ENCODE results near the gene CDC37. TPM values are rescaled to one million over a fixed set of nuclear protein-coding genes. Genes with fewer than 3 reads are reported as not detected.
"Not testable (repeated sequence)": the region's sequence is repeated elsewhere in the genome, so short reads cannot be mapped to it uniquely, and the experiment has no call there.

CDC37 gene
- total RNA-seq, 1 experiment from 2014 or later, result 268 TPM

DNA sequence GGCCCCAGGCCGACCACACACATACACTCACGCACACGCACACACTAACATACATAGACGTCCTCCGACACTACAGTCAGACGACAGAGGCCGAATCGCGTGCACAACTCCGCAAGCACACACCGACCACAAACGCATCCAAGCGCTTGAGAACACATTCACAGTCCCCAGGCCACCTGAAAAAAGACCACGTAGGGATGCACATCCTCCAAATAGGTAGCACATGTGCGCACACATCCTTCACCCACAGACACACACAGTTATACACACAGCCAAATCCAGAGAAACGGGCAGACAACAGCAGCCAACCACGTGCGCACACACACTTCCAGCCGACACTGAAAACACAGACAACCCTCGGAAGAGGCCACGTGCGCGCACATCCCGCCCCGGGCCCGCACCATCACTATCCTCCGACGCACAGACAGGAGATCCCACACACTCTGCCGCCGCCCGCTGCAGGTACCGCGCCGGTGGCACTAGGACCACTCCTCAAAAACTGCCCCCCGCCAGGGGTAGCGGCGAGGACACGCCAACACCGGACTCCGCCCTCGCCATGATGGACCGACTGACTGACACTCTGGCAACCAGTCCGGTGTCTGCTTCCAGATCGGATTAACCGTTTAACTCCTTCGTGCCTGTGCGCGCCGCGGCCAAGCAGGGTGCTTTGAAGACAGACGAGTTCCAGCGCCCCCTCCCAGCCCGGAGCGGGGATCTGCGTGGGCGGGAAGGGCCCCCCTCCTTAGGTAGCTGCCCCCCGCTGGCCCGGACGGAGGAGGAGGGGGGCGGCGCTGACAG lies 16.5 kb upstream of the CDC37 start:
- peak; percentile 62 for DNase-seq (ENCODE audit: low spot score)

GRCh38 chr19:10419200-10419645 lies 15.9 kb upstream of the CDC37 start:
- DNase-seq (ENCODE audit: low spot score), result no peak

DNA sequence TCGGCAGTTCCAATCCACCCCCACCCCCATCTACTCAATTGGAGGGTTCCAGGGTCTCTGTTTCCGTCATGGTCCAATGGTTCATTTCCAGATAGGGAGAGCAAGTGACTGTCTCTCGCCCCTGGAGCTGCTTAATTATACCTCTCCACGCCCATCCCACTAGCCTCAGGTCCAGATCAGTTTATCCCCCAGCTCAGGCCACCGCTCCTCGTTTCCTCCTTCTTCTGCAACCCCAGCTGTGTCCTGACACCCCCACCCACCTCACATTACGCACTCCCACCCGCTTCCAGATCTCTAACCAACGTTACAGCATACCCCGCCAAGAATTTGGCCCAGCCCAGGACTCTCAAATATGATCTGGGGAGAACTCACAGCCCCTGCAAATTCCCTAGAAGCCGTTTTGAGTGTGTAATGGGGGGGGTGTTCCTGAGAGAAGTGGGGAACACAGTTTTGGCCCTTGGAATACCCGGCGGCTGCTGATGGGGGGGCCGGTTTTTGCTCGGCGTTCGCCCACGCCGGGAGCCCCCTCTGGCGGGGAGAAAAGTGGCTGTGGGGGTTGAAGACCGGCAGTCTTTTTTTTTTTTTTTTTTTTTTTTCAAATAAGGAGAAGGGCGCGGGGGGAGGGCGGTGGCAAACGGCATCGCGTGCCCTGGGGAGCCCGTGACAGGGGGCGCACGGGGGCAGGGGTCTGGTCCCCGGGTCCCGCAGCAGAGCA lies 15.3 kb upstream of the CDC37 start:
- DNase-seq (ENCODE audit: low spot score), result no peak

- no peak for DNase-seq (ENCODE audit: low spot score)
Measured at GRCh38 chr19:10418235-10418484, 14.8 kb upstream of the CDC37 start.

DNA sequence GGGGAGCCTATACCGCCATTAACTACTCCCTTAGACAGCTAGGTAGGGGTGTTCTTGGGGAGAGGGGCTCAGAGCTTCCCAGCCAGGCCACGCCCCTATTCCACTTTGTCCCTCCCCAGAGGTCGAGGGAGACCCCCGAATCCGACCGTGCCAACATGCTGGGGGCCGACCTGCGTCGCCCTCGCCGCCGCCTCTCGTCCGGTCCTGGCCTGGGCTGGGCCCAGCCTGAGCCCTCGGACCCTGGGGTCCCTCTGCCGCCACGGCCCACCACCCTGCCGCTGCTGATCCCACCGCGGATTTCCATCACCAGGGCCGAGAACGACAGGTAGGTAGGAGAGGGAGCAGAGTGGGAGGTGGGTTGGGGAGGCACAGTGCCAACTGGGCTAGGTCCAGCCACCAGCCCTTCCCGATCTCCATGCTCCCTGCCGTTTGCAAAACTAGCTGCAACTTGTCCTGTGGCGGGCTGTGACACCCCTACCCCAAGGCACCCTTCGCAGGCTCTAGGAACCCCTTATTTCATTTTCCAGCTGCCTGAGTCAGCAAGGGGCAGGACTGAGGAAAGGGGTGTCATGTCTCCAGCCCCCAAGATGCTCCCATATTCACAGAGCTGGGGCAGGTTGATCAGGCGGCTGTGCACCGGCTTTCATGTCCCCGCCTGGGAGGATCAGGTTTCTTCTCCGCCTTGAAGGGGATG lies 14.3 kb upstream of the CDC37 start:
- DNase-seq (ENCODE audit: low spot score), result no peak

DNA sequence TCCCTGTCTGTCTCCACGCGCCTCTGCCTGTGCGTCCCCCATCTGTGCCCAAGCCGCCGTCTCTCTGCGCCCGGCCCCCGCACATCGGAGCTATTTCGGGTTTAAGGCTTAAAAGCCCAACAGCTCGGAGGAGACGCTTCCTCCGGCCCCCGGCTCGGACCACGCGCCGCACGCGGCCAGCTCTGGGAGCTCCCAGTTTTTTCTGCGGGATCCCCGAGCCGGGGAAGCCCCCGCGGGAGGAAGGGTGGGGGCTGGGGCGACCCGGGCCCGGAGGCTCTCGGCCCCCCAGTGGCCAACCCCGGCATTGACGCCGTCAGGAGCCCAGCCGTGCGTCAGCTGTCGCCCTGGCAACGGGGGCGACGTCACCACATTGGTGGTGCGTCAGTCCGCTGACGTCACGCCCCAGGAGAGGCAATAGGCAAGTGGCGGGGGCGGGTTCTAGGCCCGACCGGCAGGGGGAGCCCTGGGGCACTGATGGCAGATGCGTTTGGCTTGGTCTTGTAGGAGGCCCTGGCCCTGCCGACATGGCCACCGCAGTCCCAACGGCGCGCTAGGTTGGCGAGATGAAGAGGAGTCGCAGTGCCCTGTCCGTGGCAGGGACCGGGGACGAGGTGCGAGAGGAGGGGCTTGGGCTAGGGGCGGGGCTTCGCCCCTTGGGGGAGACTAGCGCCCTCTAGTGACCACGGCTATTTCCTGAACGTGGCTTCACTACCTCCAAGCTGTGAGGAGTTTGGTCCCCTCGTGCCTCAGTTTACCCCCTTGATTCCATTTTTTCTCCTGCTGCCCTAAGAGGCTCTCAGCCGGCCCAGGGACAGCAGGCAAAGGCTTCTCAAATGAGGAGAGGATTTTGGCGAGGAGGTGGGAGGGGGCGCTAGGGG lies 13.3 kb upstream of the CDC37 start:
- DNase-seq (ENCODE audit: low spot score), result peak; percentile 82

DNA sequence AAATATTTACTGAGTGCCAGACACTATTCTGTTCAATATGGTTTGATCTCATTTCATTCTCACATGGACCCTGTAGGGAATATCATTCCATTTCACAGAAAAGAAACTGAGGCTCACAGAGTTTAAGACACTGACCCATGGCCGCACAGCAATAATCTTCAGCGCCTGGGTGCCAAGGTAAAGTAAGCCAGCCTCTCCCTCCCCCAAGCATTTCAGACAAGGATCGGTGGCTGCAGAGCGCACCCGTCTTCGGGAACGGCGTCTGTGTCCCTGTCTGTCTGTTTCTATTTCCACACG lies 12.7 kb upstream of the CDC37 start:
- no peak for DNase-seq (ENCODE audit: low spot score)

GRCh38 chr19:10412257-10412977 lies 9.1 kb upstream of the CDC37 start:
- no peak for DNase-seq (ENCODE audit: low spot score)

DNA sequence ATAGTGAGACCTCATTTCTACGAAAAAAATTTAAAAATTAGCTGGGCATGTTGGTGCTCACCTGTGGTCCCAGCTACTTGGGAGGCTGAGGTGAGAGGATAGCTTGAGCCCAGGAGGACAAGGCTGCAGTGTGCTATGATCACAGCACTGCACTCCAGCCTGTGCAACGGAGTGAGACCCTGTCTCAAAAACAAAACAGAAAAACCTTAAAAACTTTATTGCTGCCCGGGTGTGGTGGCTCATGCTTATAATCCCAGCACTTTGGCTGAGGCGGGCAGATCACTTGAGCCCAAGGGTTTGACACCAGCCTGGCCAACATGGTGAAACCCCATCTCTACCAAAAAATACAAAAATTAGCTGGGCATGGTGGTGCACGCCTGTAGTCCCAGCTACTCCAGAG lies 7.9 kb upstream of the CDC37 start:
- not testable (repeated sequence) for DNase-seq (ENCODE audit: low spot score)

DNA sequence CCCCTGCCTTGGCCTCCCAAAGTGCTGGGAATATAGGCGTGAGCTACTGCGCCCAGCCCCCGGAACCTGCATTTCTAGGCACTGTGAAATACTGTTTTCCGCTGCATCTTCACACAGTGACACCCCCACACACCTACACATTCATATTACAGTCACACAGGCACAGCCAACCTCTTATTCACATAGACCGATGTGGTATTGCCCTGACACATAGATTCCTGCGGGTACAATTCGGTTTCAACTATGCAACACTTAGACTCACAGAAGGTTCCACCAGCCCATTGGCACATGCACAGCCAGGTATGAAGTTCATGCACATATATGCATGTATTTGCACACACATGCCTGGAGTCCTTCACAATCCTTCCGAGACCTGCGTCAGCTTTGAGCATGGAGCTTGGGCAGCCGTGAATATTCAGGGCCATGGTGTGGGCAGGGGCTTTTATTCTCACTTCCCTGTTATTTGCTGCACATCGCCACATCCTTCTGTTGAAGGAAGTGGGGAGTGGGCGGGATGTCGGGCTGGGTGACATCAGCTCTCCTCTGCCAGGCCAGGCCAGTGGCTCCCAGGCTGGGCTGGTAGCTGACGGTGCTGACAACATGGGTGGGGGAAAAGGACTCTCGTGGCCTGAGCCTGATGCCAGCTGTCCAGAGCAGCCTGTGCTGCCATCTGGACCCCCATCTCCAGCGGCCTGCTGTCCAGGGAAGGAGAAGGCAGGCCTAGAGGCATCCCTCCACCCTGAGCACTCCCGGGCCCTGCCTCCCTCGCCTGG lies 5.4 kb upstream of the CDC37 start:
- no peak for DNase-seq (ENCODE audit: low spot score)

DNA sequence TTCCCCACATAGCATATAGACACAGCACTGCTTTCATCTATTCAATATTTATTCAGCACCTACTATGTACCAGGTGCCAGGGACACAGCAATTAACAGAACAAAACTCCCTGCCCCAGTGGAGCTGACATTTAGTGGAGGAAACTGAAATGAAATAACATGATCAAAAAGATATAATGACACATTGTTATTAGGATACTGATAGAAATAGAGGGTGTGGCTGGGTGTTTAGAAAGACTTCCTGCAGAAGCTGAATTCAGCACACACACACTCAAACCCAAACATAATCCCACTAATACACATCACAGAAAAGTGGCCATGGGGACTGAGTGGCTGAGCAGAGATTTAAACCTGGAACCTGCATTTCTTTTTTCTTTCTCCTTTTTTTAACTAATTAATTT lies 3.8 kb upstream of the CDC37 start:
- no peak for DNase-seq (ENCODE audit: low spot score)

DNA sequence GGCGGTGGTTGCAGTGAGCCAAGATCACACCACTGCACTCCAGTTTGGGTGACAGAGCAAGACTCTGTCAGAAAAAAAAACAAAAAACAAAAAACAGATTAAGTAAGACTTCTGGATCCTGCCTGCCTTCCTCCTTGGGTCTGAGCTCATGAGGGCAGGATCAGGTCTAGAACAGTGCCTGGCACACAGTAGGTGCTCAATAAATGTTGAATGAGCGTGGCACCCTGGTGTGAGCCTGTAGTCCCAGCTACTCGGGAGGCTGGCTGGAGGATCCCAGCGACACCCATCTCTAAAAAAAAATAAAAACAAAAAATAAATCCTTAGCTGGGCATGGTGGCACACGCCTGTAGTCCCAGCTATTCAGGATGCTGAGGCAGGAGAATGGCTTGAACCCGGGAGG lies 2.8 kb upstream of the CDC37 start:
- no peak for DNase-seq (ENCODE audit: low spot score)

GRCh38 chr19:10404888-10405820 lies 1.8 kb upstream of the CDC37 start:
- DNase-seq (ENCODE audit: low spot score), result no peak

- no peak for DNase-seq (ENCODE audit: low spot score)
Measured at GRCh38 chr19:10402441-10403038, 802 bp downstream of the CDC37 start.

- DNase-seq (ENCODE audit: low spot score), result no peak
Measured at GRCh38 chr19:10399878-10400277, 3.5 kb downstream of the CDC37 start.

- not testable (repeated sequence) for DNase-seq (ENCODE audit: low spot score)
Measured at GRCh38 chr19:10399340-10399739, 4.0 kb downstream of the CDC37 start.

DNA sequence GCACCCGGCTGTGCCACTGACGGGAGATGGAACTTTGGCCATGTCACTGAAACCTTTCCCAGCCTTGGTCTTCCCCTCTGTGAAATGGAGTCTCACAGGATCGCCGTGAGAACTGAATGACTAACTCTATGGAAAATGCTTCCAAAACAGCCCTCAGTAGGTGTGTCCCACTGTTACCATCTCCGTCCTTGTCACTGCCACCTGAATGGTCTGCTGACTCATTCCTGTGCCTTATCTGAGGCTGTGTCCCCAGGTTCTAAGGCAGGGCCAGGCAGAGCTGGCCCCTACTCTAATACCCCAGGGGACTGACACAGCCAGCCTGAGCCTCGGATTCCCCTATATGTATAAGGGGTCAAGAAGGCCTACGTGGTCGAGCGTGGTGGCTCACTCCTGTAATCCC lies 4.5 kb downstream of the CDC37 start:
- no peak for DNase-seq (ENCODE audit: low spot score)

- DNase-seq (ENCODE audit: low spot score), result no peak
Measured at GRCh38 chr19:10395917-10396316, 7.4 kb downstream of the CDC37 start.

GRCh38 chr19:10395436-10395835 lies 7.9 kb downstream of the CDC37 start:
- DNase-seq (ENCODE audit: low spot score), result no peak

Measured in A172 (cell line).